HCT116 (cell line): ENCODE data around the gene PCP4. TPM values are rescaled to one million over a fixed set of nuclear protein-coding genes. Genes with fewer than 3 reads are reported as not detected.

Experiments used
- ATAC-seq: fragments of 200-7000 bp; cut with Tn5 transposase; 2 replicates; pipeline ENCODE4 v1.9.1; 2020; ENCODE audit warnings: mild to moderate bottlenecking, moderate library complexity
- BruUV-seq: library from RNA; stranded (reverse); fragments of 400-500 nt; replicated peaks from 2 replicates; lab custom pipeline; 2021; lab: Mats Ljungman, UMichigan
- CTCF ChIA-PET: fragments of 300-600 bp; sonication (Branson Sonifier 250); formaldehyde crosslinking; loops from one replicate; lab custom pipeline; 2021; ENCODE audit warnings: antibody characterized with exemption; lab: Charles Lee
- POLR2A ChIA-PET: fragments of 300-600, 350-600 bp; sonication (Branson Sonifier 250); formaldehyde crosslinking; loops from one replicate; lab custom pipeline; 2021; ENCODE audit warnings: antibody characterized with exemption; lab: Charles Lee
- RAD21 ChIA-PET, 2 experiments: fragments of 300-600 bp; sonication (Branson Sonifier 250); formaldehyde crosslinking; loops; one replicate each; lab custom pipeline; 2023; ENCODE audit warnings: low total read pairs in 2 of 2; ENCODE audit not compliant: uncharacterized antibody in 2 of 2, unreplicated experiment in 2 of 2, low non-redundant PET in 1 of 2; lab: Charles Lee
- DNase-seq: peaks from one replicate; pipeline ENCODE4 v3.0.0-alpha.2; 2010; ENCODE audit warnings: low read depth, low spot score
- H2AFZ ChIP-seq: fragments of 200-600 bp; shearing (Covaris generic), sonication (generic); 2 replicates; pipeline ENCODE4 v1.6.1; 2017; ENCODE audit warnings: low read depth, mixed run types, mixed read lengths, antibody characterized with exemption, low read length; ENCODE audit not compliant: poor library complexity, severe bottlenecking
- H3K27ac ChIP-seq: 2 replicates; pipeline ENCODE4 v1.5.1; 2012; ENCODE audit warnings: low read depth, low read length
- H3K27me3 ChIP-seq: fragments of 200-600 bp; sonication (generic); 2 replicates; pipeline ENCODE4 v1.6.1; 2016; ENCODE audit warnings: mixed run types, low read length, mixed read lengths; ENCODE audit not compliant: insufficient read depth
- H3K36me3 ChIP-seq, 2 experiments: fragments of 200-500 bp in 1 of 2; fragments of 200-600 bp in 1 of 2; sonication (Bioruptor generic) in 1 of 2; sonication (generic) in 1 of 2; 2 replicates each; pipeline versions ENCODE4 v1.5.1 to v1.6.1; 2014 to 2016; ENCODE audit warnings: low read length in 2 of 2, inconsistent platforms in 1 of 2, mixed read lengths in 1 of 2, mixed run types in 1 of 2; ENCODE audit not compliant: insufficient read depth in 2 of 2, control insufficient read depth in 1 of 2
- H3K4me1 ChIP-seq, 2 experiments: fragments of 200-600 bp in 1 of 2; sonication (generic) in 1 of 2; 2 replicates each; pipeline versions ENCODE4 v1.5.1 to v1.6.1; 2012 to 2017; ENCODE audit warnings: low read length in 2 of 2, inconsistent platforms in 1 of 2, mild to moderate bottlenecking in 1 of 2, mixed read lengths in 1 of 2, mixed run types in 1 of 2, moderate library complexity in 1 of 2; ENCODE audit not compliant: insufficient read depth in 2 of 2, control insufficient read depth in 1 of 2
- H3K4me2 ChIP-seq: fragments of 200-600 bp; sonication (generic); 2 replicates; pipeline ENCODE4 v1.6.1; 2017; ENCODE audit warnings: mixed run types, low read length, mixed read lengths
- H3K4me3 ChIP-seq, 2 experiments: fragments of 200-600 bp in 1 of 2; sonication (generic) in 1 of 2; replicated peaks in 1 of 2; 2 replicates each; pipeline ENCODE4 v1.5.1; 2011 to 2016; ENCODE audit warnings: low read length in 2 of 2, control low read depth in 1 of 2, low read depth in 1 of 2, mild to moderate bottlenecking in 1 of 2, mixed read lengths in 1 of 2, mixed run types in 1 of 2
- H3K79me2 ChIP-seq: fragments of 200-600 bp; sonication (generic); 2 replicates; pipeline ENCODE4 v1.6.1; 2017; ENCODE audit warnings: mild to moderate bottlenecking, mixed run types, low read length, moderate library complexity, mixed read lengths; ENCODE audit not compliant: insufficient read depth
- H3K9ac ChIP-seq: fragments of 200-600 bp; sonication (generic); 2 replicates; pipeline ENCODE4 v1.6.1; 2016; ENCODE audit warnings: low read length, mixed read lengths
- H3K9me2 ChIP-seq: fragments of 200-600 bp; sonication (generic), shearing (Covaris generic); 2 replicates; pipeline ENCODE4 v1.6.1; 2017; ENCODE audit warnings: mixed run types, mild to moderate bottlenecking, moderate library complexity; ENCODE audit not compliant: insufficient read depth
- H3K9me3 ChIP-seq, 2 experiments: fragments of 200-500 bp in 1 of 2; fragments of 200-600 bp in 1 of 2; sonication (Bioruptor generic) in 1 of 2; sonication (generic) in 1 of 2; 2 replicates each; pipeline ENCODE4 v1.6.1; 2014 to 2017; ENCODE audit warnings: low read length in 2 of 2, mixed read lengths in 2 of 2, inconsistent platforms in 1 of 2, low read depth in 1 of 2, mild to moderate bottlenecking in 1 of 2, mixed run types in 1 of 2, moderate library complexity in 1 of 2; ENCODE audit not compliant: control insufficient read depth in 1 of 2, insufficient read depth in 1 of 2
- H4K20me1 ChIP-seq: fragments of 200-600 bp; sonication (generic), shearing (Covaris generic); 2 replicates; pipeline ENCODE4 v1.6.1; 2017; ENCODE audit warnings: mixed run types, mild to moderate bottlenecking, moderate library complexity; ENCODE audit not compliant: insufficient read depth
- ATF3 ChIP-seq: IDR thresholded peaks from 2 replicates; pipeline ENCODE4 v1.6.1; 2012
- CEBPB ChIP-seq: IDR thresholded peaks from 2 replicates; pipeline ENCODE4 v1.6.1; 2012; ENCODE audit warnings: low read depth
- ELF1 ChIP-seq: IDR thresholded peaks from 2 replicates; pipeline ENCODE4 v1.6.1; 2012; ENCODE audit warnings: low read depth, borderline replicate concordance
- EZH2phosphoT487 ChIP-seq: fragments of 200-600 bp; IDR thresholded peaks from 2 replicates; pipeline ENCODE4 v1.6.1; 2018; ENCODE audit warnings: antibody characterized with exemption, borderline replicate concordance
- FOSL1 ChIP-seq: IDR thresholded peaks from 2 replicates; pipeline ENCODE4 v1.6.1; 2012; ENCODE audit warnings: low read depth
- POLR2AphosphoS5 ChIP-seq: IDR thresholded peaks from 2 replicates; pipeline ENCODE4 v1.6.1; 2011; ENCODE audit warnings: mild to moderate bottlenecking, low read depth, low read length, moderate library complexity
- TCF7L2 ChIP-seq: IDR thresholded peaks from 2 replicates; pipeline ENCODE4 v1.7.0; 2011; ENCODE audit warnings: borderline replicate concordance, inconsistent platforms; ENCODE audit not compliant: insufficient read depth, insufficient read length; ENCODE audit errors: extremely low read depth
- YY1 ChIP-seq: IDR thresholded peaks from 2 replicates; pipeline ENCODE4 v1.6.1; 2011; ENCODE audit warnings: low read length, low read depth, moderate library complexity, mild to moderate bottlenecking; ENCODE audit not compliant: insufficient replicate concordance; ENCODE audit errors: extremely low read depth
- ZNF274 ChIP-seq: fragments of 200-500 bp; sonication (Bioruptor generic); IDR thresholded peaks from 2 replicates; pipeline ENCODE4 v1.6.1; 2014; ENCODE audit warnings: mild to moderate bottlenecking, low read depth, low read length, inconsistent platforms
- intact Hi-C: fragments of 100-400 bp; cut with micrococcal nuclease; formaldehyde crosslinking; loops from 2 replicates; pipeline ENCODE4 v1.10.0; 2022
- total RNA-seq: library from RNA; stranded (reverse); gene quantifications from one replicate; pipeline ENCODE4 v1.2.1, GENCODE V29; 2021; ENCODE audit not compliant: unreplicated experiment
- TF ChIP-seq, protein P1 (sequence below): IDR thresholded peaks from 2 replicates; pipeline ENCODE4 v1.6.1; 2012; ENCODE audit warnings: low read depth

The PCP4 gene
- total RNA-seq, 1 experiment from 2014 or later = not detected

- no peak for DNase-seq
- 0 out of 2 replicates have a peak, but pooled peaks cover 4% of the 10 kb centered on the region for H3K27me3 ChIP-seq
- ChIA-PET CTCF (no interaction called here), POLR2A (no interaction called here)
- no peaks in the 10 kb centered on the region for H4K20me1 ChIP-seq
- no peak overlapping the region for H2AFZ ChIP-seq
- no peak overlapping the region for H3K9ac ChIP-seq
- no TSS peak for BruUV-seq
- TF ChIP-seq CEBPB (no peak), FOSL1 (no peak), TCF7L2 (no peak), ATF3 (no peak), YY1 (no peak)
- TF ChIP-seq, all 23 proteins: peak for 0
- H3K4me2 ChIP-seq = no peak overlapping the region
- H3K27ac ChIP-seq = no peak overlapping the region
- no peaks in the 10 kb centered on the region for H3K79me2 ChIP-seq
- intact Hi-C loops = no loop called here
- H3K4me1 ChIP-seq = no peaks in the 10 kb centered on the region
- ATAC-seq = no peak
- H3K9me3 ChIP-seq = no peaks in the 10 kb centered on the region
- no peak overlapping the region for H3K4me3 ChIP-seq
- RAD21 ChIA-PET = no interaction called here
- H3K9me2 ChIP-seq = no peaks in the 10 kb centered on the region
- no peaks in the 10 kb centered on the region for H3K36me3 ChIP-seq
Observed at GRCh38 chr21:39874759-39875158, 7.5 kb downstream of the PCP4 start.

DNA sequence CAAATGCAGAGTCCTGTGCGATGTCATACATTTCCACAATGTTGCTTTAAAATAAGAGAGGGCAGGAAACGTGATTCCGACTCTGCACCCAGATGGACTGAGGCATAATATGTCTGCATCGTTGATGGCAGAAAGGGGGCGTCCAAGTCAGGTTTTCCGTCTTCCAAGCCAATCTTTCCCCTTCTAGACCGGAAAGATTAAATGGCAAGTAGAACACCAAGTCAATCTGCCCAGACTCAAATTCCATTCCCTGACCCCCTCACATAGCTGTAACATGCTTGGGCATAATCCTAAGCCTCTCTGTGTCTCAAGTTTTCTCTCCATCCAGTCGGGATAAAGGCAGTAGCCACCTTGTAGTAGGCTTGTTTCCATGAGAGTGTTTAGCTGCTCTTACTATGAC, 14.4 kb downstream of the PCP4 start:
- no peaks in the 10 kb centered on the region for H3K9me3 ChIP-seq
- H2AFZ ChIP-seq = no peak overlapping the region
- intact Hi-C loops = no loop called here
- CTCF ChIA-PET = no interaction called here
- no peak for DNase-seq
- H3K4me3 ChIP-seq = no peak overlapping the region
- H3K27ac ChIP-seq = no peak overlapping the region
- BruUV-seq = no TSS peak
- no peaks in the 10 kb centered on the region for H3K36me3 ChIP-seq
- no peaks in the 10 kb centered on the region; the same call in 1 of the 2 replicates for H3K27me3 ChIP-seq
- H3K79me2 ChIP-seq = no peaks in the 10 kb centered on the region
- H3K4me2 ChIP-seq = no peak overlapping the region
- POLR2A ChIA-PET = no interaction called here
- RAD21 ChIA-PET = no interaction called here
- no peak overlapping the region for H3K9ac ChIP-seq
- no peaks in the 10 kb centered on the region for H4K20me1 ChIP-seq
- ATAC-seq = no peak
- H3K9me2 ChIP-seq = no peaks in the 10 kb centered on the region
- H3K4me1 ChIP-seq = no peaks in the 10 kb centered on the region
- TF ChIP-seq ZNF274 (no peak), CEBPB (no peak), POLR2AphosphoS5 (no peak), EZH2phosphoT487 (no peak), ATF3 (no peak), YY1 (no peak), ELF1 (no peak)
- TF ChIP-seq, protein P1, sequence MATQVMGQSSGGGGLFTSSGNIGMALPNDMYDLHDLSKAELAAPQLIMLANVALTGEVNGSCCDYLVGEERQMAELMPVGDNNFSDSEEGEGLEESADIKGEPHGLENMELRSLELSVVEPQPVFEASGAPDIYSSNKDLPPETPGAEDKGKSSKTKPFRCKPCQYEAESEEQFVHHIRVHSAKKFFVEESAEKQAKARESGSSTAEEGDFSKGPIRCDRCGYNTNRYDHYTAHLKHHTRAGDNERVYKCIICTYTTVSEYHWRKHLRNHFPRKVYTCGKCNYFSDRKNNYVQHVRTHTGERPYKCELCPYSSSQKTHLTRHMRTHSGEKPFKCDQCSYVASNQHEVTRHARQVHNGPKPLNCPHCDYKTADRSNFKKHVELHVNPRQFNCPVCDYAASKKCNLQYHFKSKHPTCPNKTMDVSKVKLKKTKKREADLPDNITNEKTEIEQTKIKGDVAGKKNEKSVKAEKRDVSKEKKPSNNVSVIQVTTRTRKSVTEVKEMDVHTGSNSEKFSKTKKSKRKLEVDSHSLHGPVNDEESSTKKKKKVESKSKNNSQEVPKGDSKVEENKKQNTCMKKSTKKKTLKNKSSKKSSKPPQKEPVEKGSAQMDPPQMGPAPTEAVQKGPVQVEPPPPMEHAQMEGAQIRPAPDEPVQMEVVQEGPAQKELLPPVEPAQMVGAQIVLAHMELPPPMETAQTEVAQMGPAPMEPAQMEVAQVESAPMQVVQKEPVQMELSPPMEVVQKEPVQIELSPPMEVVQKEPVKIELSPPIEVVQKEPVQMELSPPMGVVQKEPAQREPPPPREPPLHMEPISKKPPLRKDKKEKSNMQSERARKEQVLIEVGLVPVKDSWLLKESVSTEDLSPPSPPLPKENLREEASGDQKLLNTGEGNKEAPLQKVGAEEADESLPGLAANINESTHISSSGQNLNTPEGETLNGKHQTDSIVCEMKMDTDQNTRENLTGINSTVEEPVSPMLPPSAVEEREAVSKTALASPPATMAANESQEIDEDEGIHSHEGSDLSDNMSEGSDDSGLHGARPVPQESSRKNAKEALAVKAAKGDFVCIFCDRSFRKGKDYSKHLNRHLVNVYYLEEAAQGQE = no peak
